HG03521 (cell line): ENCODE data around the gene CST9.
A peak's percentile ranks its signal among the peaks of the same experiment; 100 is the strongest.
"Not testable (repeated sequence)": the region's sequence is repeated elsewhere in the genome, so short reads cannot be mapped to it uniquely, and the experiment has no call there.

ENCODE experiments used
- ATAC-seq: cut with Tn5 transposase; IDR thresholded peaks from one replicate; pipeline ENCODE4 v1.9.1; 2021; ENCODE audit warnings: mild to moderate bottlenecking, moderate library complexity; ENCODE audit not compliant: unreplicated experiment

The CST9 gene

GRCh38 chr20:23624324-23624691 is 18.6 kb upstream of the CST9 start:
- ATAC-seq: no peak

DNA sequence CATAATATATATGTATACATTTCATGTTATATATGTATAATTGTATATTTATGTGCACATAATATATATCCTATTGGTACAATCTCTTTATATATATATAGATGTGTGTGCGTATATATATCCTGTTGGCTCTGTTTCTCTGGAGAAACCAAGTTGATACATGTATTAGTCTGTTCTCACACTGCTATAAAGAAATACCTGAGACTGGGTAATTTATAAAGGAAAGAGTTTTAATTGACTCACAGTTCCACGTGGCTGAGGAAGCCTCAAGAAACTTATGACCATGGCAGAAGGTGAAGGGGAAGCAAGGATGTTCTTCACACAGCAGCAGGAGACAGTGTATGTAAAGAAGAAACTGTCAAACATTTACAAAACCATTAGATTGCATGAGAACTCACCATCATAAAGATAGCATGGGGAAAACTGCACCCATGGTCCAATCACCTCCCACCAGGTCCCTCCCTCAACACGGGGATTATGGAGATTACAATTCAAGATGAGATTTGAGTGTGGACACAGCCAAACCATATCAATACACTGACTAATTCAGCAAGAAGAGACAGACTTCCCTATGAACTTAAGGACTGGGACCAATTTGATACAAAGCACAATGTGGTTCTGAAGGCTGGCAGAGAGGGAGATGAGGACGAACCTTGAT is 18.1 kb upstream of the CST9 start:
- ATAC-seq: no peak

DNA sequence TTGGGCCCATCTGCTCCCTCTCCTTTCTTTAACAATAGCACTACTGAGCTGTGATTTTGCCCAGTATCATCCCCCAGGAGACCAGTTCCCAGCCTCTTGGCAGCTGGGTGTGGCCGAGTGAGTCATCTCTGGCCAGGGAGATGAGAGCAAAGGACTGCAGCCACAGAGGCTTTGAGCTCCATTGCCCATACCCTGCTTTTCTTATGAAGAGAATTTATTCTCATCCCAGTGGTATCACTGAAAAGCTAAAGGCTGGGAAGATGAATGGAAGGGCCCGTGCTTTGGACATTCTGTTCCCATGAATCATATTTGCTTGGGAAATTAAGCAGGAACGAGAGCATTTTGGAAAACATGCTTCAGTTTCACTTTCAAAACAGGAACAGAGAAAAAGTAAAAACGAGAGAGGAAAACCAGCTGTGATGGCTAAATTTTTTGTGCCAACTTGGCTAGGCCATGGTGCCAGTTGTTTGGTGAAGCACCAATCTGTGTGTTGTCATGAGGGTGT is 17.2 kb upstream of the CST9 start:
- ATAC-seq: no peak

- ATAC-seq: not testable (repeated sequence)
Measured at GRCh38 chr20:23622401-23622800, 16.7 kb upstream of the CST9 start.

DNA sequence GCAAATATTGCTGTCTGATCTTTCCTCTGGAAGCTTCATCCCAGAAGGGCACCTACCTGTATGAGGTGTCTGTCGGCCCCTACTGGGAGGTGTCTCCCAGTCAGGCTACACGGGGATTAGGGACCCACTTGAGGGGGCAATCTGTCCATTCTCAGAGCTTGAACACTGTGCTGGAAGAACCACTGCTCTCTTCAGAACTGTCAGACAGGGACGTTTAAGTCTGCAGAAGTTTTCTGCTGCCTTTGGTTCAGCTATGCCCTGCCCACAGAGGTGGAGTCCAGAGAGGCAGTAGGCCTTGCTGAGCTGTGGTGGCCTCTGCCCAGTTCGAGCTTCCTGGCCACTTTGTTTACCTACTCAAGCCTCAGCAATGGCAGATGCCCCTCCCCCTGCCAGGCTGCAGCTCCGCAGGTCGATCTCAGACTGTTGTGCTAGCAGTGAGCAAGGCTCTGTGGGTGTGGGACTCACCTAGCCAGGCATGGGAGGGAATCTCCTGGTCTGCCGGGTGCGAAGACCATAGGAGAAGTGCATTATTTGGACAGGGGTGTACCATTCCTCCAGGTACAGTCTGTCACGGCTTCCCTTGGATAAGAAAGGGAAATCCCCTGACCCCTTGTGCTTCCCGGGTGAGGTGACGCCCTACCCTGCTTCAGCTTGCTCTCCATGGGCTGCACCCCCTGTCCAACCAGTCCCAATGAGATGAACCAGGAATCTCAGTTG is 15.1 kb upstream of the CST9 start:
- ATAC-seq: not testable (repeated sequence)

DNA sequence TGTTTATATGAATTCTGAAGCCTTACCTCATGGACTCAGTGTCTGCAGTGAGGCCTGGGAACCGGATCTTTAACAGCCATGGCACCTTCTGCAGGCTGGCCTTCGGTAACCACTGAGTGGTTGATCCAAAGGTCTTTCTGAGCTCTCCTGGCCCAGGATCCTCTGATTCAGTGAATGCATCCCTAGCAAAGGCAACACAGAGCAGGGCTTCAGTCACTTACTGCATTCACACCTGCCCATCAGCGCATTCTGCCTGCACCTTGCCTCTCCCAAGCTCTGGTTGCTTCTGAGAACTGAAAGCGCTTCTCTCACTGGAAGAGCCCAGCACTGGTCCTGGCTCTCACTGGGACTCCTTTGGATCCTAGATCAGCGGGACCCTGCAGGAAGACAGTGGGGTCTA is 8.4 kb upstream of the CST9 start:
- ATAC-seq: no peak

GRCh38 chr20:23613676-23614075 is 8.0 kb upstream of the CST9 start:
- no peak for ATAC-seq

GRCh38 chr20:23612396-23612795 is 6.7 kb upstream of the CST9 start:
- ATAC-seq: no peak

DNA sequence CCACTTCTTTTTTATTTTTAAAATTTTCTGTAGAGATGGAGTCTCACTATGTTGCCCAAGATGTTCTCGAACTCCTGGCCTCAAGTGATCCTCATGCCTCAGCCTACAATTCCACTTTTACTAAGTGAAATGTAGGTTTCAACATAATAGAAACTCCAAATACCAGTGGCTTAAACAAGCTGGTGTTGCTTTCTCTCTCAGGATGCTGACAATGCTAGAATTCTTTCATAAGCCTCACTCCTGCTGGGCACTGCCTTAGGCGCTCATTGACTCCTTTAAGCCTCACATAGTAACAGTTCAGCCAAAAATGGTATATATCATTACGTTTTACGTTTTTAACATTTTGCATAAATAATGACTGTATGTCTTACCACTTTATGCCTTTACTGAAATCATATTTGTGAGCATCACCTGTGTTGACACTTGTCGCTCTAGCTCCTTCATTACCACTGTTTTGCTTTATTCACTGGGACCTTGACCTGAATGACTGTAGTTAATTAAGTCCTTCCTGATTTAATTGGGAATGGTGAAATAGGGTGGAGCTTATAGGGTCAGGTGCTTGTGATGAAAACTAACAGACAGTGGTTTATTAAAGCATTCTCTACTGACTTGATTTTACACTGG is 3.9 kb upstream of the CST9 start:
- no peak for ATAC-seq

GRCh38 chr20:23608251-23608846 is 2.6 kb upstream of the CST9 start:
- no peak for ATAC-seq

- no peak for ATAC-seq
Measured at GRCh38 chr20:23607497-23608245, 2.0 kb upstream of the CST9 start.

- ATAC-seq: peak; percentile 88
Measured at GRCh38 chr20:23606652-23607049, 934 bp upstream of the CST9 start.

GRCh38 chr20:23604306-23604705 is 1.4 kb downstream of the CST9 start:
- ATAC-seq: no peak

GRCh38 chr20:23603321-23603720 is 2.4 kb downstream of the CST9 start:
- no peak for ATAC-seq

- no peak for ATAC-seq
Measured at GRCh38 chr20:23602699-23603098, 3.0 kb downstream of the CST9 start.

GRCh38 chr20:23602241-23602640 is 3.5 kb downstream of the CST9 start:
- ATAC-seq: no peak

- no peak for ATAC-seq
Measured at GRCh38 chr20:23601715-23602114, 4.0 kb downstream of the CST9 start.

GRCh38 chr20:23598481-23598880 is 7.2 kb downstream of the CST9 start:
- ATAC-seq: no peak

- ATAC-seq: no peak
Measured at GRCh38 chr20:23596579-23597250, 9.0 kb downstream of the CST9 start.

- ATAC-seq: no peak
Measured at GRCh38 chr20:23595941-23596340, 9.8 kb downstream of the CST9 start.
